GM21576 (cell line): Measurements from ENCODE around the gene NPC1L1.
A peak's percentile ranks its signal among the peaks of the same experiment; 100 is the strongest.
"Not testable (repeated sequence)": the region's sequence is repeated elsewhere in the genome, so short reads cannot be mapped to it uniquely, and the experiment has no call there.

Experiments
- ATAC-seq: cut with Tn5 transposase; IDR thresholded peaks from one replicate; pipeline ENCODE4 v1.9.1; 2021; ENCODE audit warnings: mild to moderate bottlenecking, moderate library complexity; ENCODE audit not compliant: unreplicated experiment

The NPC1L1 gene

DNA sequence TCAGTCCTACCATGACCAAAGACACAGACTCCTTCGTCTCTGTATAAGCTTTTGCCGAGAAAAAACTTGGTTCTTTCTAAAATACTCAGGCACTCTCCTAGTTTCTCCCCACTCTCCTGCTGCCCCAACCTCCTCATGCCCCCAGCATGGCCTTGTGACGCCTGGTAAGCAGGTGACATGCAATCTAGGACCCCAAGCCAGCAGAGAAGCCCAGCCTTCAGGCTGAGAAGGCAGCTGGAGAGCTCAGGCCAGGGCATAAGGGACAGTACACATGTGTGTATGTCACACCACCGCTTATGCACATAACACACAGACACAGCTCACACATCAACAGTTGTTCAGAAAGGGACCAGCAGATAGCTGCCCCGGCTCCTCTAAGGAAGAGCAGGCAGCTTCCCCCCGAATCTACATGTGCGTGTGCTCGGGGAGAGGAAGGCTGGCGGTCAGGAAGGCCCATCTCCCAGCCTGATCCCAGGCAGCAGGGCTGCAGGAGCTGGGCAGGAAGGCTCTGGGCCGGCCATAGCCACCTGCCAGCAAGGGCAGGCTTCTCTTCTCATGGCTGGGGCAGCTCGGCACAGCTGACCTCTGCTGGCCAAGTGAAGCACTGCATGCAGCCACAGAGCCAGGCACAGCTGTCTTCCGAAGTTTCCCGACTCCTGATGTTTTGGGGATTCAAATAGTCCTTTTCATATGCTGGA, 24.1 kb upstream of the NPC1L1 start:
- peak; percentile 69 for ATAC-seq

DNA sequence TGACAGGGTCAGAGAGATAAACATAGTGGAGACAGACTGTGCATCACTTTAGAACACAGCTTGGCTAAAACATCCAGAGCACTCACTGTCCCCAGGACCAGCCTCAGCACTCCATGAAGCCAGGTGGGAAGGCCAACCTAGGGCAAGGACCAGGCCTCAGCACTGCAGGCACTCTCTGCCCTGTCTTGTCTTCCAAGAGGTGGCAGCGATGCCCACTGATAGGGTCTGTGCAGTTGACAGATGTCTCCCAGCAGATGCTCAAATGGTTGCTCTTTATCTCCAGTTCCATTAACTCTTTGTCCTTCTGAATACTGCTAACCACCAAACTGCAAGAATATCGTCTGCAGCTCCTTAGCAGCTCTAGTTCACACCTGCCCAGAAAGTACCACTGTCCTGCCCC, 23.5 kb upstream of the NPC1L1 start:
- no peak for ATAC-seq

DNA sequence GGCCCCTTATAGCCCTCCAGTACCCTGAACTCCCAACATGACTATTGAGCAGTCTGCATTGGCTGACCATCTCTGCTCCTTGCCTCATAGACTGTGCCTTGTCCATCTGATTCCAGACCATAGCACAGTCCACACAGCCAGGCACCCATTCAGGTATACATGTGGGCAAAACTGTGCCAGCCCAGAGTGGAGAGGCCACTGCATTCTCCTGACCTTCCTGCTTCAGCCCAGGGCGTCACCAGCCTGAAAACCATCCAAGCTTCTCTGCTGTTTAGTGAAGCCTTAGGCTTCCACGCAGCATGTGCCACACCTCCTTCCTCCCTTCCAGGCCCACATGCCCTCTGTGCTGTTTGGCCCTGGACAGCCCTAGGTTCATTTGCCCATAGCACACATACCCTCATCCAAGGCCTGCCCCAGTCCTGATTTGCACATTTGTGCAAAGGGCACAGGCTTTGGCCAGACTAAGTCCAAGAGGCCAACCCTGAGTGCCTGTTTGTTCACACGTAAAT, 22.1 kb upstream of the NPC1L1 start:
- no peak for ATAC-seq

DNA sequence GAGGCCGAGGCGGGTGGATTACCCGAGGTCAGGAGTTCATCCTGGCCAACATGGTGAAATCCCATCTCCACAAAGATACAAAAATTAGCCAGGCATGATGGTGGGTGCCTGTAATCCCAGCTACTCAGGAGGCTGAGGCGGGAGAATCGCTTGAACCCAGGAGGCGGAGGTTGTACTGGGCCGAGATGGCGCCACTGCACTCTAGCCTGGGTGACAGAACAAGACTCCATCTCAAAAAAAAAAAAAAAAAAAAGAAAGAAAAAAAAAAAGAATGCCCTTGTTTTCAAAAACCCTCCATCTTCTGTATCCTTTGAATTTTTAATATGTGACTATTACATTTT, 21.5 kb upstream of the NPC1L1 start:
- ATAC-seq: not testable (repeated sequence)

DNA sequence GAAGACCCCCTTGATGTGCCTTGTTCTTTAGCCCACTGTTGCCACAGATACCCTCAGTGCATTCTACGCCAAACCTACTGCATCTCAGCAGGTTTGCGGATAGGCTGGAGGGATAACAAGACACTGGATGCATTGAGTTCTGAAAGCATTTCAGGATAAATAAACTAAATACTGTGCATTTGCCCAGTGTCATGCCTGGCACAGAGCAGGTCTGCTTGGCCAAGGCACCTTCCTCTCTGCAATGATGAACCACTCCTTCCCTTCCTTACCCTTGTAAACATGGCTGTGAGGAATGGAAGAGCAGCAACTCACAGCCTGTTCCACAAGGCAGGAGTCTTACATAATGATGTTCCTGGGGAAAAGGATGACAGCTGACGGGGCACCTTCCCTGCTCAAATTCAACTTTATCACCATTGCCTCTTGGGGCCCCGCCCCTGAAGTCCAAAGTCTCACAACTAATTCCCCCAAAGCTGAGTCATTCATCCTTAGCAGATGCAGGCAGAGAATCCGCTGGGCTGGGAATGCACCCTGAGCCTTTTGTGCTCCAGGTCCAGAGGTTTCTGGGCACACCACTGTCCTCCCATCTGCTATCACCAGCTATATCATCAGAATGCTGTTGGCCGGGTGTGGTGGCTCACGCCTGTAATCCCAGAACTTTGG, 21.0 kb upstream of the NPC1L1 start:
- no peak for ATAC-seq

GRCh38 chr7:44561481-44561880, 20.4 kb upstream of the NPC1L1 start:
- no peak for ATAC-seq

GRCh38 chr7:44559485-44559884, 18.4 kb upstream of the NPC1L1 start:
- no peak for ATAC-seq

GRCh38 chr7:44557485-44557884, 16.4 kb upstream of the NPC1L1 start:
- no peak for ATAC-seq

DNA sequence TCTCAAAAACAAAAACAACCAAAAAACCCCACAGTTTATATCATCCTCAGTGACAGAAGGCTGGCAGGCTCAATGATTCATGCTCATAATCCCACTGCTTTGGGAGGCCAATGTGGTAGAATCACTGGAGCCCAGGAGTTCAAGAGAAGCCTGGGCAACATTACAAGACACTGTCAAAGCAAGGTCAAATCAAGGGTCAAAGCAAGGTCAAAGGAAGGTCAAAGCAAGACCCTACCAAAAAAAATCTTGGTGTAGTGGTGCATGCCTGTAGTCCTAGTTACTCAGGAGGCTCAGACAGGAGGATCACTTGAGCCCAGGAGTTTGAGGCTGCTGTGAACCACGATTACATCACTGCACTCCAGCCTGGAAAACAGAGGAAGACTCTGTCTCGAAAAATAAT, 14.2 kb upstream of the NPC1L1 start:
- no peak for ATAC-seq

- not testable (repeated sequence) for ATAC-seq
Observed at GRCh38 chr7:44552473-44553005, 11.4 kb upstream of the NPC1L1 start.

DNA sequence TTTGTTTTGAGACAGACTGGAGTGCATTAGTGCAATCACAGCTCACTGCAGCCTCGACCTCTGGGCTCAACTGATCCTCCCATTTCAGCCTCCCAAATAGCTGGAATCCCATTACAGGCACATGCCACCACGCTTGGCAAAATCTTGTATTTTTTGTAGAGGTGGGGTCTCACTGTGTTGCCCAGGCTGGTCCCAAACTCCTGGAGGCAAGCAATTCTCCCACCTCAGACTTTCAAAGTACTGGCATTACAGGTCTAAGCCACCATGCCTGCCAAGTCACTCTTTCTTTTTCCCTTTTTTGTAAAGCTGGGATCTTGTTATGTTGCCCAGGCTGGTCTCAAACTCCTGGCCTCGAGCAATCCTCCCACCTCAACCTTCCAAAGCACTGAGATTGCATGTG, 8.3 kb upstream of the NPC1L1 start:
- no peak for ATAC-seq

DNA sequence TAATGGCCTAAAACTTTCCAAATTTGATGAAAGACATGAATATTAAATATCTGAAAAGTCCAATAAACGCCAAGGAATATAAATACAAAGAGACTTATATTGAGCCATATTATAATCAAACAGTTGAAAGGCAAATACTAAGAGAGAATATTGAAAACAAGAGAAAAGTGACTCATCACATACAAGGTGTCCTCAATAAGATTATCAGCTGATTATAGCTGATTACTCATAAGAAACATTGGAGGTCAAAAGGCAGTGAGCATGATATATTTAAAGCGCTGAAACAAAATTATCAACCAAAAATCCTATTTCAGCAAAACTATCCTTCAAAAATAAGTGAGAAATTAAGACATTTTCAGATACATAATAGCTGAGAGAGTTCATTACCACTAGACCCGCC, 7.8 kb upstream of the NPC1L1 start:
- ATAC-seq: no peak

DNA sequence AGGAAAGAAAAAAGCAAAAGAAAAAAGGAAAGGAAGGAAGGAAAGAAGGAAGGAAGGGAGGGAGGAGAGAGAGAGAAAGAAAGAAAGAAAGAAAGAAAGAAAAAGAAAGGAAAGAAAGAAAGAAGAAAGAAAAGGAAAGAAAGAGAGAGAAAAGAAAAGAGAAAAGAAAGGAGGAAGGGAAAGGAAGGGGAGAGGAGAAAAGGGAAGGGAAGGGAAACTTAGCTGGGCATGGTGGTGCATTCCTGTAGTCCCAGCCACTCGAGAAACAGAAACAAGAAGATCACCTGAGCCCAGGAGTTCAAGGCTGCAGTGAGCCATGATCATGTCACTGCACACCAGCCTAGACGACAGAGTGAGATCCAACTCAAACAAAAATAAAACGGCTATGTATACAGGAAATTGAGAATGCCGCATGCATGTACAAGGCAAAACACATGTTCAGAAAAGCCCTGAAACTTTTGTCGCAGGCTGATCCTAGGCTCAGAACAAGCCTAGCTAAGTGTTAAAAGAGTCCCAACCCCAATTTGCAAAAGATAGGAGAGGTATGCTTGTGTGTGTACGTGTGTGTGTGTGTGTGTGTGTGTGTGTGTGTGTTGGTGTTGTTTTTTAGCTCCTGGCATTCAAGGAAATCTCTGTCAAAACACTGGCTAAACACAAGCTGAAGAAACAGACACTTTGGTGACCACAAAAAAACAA, 6.6 kb upstream of the NPC1L1 start:
- no peak for ATAC-seq

- no peak for ATAC-seq
Observed at GRCh38 chr7:44541876-44542610, 913 bp upstream of the NPC1L1 start.

DNA sequence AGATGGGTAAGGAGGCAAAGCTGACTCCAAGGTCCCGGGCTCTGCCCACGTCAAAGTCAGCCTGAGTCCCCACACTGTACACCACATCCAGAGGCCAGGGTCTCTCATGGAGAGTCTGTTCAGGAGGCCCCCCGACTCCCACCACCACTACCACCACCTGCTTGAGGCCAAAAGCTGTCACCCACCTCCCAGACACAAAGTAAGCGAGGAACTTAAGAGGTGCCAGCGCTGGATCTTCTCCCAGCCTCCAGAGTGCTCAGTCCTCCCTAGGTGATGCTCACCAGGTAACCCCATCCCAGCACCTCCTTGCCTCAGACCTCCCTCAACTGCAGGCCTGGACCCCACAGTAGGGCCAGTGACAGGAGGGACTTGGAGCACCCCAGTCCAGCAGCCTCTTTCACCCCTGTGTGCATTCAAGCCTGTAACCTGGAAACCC, 520 bp downstream of the NPC1L1 start:
- no peak for ATAC-seq

GRCh38 chr7:44539669-44540506, 1.2 kb downstream of the NPC1L1 start:
- ATAC-seq: no peak

GRCh38 chr7:44538798-44539668, 2.1 kb downstream of the NPC1L1 start:
- ATAC-seq: no peak

- ATAC-seq: no peak
Observed at GRCh38 chr7:44538093-44538797, 2.9 kb downstream of the NPC1L1 start.

DNA sequence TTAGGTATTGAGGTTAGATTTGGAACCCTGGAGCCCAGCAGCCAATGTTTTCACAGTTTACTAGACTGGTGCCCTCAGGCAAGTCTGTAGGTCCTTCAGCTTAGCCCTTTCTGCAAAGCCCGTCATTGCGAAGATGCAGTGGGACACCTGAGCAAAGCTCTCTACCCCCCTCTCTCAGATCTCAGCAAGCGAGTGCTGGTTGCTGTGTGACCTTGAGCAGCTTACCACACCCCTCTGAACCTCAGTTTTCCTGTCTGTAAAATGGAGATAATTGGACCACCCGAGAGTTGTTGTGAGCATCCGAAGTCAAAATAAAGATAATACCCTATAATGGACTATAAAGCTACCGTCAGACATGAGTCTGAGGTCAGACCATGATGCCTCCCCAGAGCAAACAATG, 3.7 kb downstream of the NPC1L1 start:
- no peak for ATAC-seq
